Measurements from ENCODE around the gene ACSS2.

Gene ACSS2

GRCh38 chr20:34921436-34921835 lies 45.0 kb downstream of the ACSS2 start:
- no peak overlapping the region for H3K27ac ChIP-seq (replicated peaks)
- no peaks in the 10 kb centered on the region for H3K27me3 ChIP-seq (ENCODE audit: insufficient read depth, poor library complexity, severe bottlenecking)
- TF ChIP-seq SPI1 (IDR thresholded peaks at IDR 0.05; ENCODE audit: borderline replicate concordance, low read depth) = no peak
- no peak for TF ChIP-seq POLR2AphosphoS5 (IDR thresholded peaks at IDR 0.05; ENCODE audit: low read depth)
- TF ChIP-seq CTCF (IDR thresholded peaks at IDR 0.05; ENCODE audit: insufficient read depth, low read length) = no peak
- TF ChIP-seq, protein P1, sequence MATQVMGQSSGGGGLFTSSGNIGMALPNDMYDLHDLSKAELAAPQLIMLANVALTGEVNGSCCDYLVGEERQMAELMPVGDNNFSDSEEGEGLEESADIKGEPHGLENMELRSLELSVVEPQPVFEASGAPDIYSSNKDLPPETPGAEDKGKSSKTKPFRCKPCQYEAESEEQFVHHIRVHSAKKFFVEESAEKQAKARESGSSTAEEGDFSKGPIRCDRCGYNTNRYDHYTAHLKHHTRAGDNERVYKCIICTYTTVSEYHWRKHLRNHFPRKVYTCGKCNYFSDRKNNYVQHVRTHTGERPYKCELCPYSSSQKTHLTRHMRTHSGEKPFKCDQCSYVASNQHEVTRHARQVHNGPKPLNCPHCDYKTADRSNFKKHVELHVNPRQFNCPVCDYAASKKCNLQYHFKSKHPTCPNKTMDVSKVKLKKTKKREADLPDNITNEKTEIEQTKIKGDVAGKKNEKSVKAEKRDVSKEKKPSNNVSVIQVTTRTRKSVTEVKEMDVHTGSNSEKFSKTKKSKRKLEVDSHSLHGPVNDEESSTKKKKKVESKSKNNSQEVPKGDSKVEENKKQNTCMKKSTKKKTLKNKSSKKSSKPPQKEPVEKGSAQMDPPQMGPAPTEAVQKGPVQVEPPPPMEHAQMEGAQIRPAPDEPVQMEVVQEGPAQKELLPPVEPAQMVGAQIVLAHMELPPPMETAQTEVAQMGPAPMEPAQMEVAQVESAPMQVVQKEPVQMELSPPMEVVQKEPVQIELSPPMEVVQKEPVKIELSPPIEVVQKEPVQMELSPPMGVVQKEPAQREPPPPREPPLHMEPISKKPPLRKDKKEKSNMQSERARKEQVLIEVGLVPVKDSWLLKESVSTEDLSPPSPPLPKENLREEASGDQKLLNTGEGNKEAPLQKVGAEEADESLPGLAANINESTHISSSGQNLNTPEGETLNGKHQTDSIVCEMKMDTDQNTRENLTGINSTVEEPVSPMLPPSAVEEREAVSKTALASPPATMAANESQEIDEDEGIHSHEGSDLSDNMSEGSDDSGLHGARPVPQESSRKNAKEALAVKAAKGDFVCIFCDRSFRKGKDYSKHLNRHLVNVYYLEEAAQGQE (IDR thresholded peaks at IDR 0.05; ENCODE audit: insufficient replicate concordance, low read depth) = no peak
- TF ChIP-seq GABPA (IDR thresholded peaks at IDR 0.05; ENCODE audit: low read depth) = no peak
- DNase-seq (ENCODE audit: low read depth in 1 of 2, low spot score in 1 of 2) = no peak
- H3K4me3 ChIP-seq (replicated peaks; ENCODE audit: insufficient read depth, low read length) = no peak overlapping the region

GRCh38 chr20:34922654-34923381 lies 46.4 kb downstream of the ACSS2 start:
- TF ChIP-seq, protein P1 (IDR thresholded peaks at IDR 0.05; ENCODE audit: insufficient replicate concordance, low read depth) = no peak
- no peak for TF ChIP-seq POLR2AphosphoS5 (IDR thresholded peaks at IDR 0.05; ENCODE audit: low read depth)
- no peak for TF ChIP-seq SPI1 (IDR thresholded peaks at IDR 0.05; ENCODE audit: borderline replicate concordance, low read depth)
- Histone ChIP-seq H3K27ac (replicated peaks) (no peak overlapping the region), H3K4me3 (replicated peaks; ENCODE audit: insufficient read depth, low read length) (no peak overlapping the region), H3K27me3 (ENCODE audit: insufficient read depth, poor library complexity, severe bottlenecking) (no peaks in the 10 kb centered on the region)
- no peak for DNase-seq (ENCODE audit: low read depth in 1 of 2, low spot score in 1 of 2)

DNA sequence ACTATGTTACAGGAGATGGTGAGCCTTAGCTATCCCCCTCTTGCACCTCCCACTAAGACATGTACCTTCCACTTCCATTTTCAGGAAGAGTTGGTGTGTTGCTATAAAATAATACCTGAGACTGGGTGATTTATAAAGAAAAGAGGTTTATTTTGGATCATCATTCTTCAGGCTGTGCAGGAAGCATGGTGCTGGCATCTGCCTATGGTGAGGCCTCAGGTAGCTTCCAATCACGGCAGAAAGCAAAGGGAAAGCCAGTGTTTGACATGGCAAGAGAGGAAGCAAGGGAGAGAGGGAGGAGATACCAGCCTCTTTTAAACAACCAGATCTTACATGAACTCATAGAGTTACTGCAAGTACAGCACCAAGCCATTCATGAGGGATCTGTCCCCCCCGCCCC lies 47.0 kb downstream of the ACSS2 start:
- Histone ChIP-seq H3K27ac (replicated peaks) (no peak overlapping the region), H3K27me3 (ENCODE audit: insufficient read depth, poor library complexity, severe bottlenecking) (no peaks in the 10 kb centered on the region), H3K4me3 (replicated peaks; ENCODE audit: insufficient read depth, low read length) (no peak overlapping the region)
- no peak for DNase-seq (ENCODE audit: low read depth in 1 of 2, low spot score in 1 of 2)
- TF ChIP-seq GABPA (IDR thresholded peaks at IDR 0.05; ENCODE audit: low read depth) (no peak), CTCF (IDR thresholded peaks at IDR 0.05; ENCODE audit: insufficient read depth, low read length) (no peak), SPI1 (IDR thresholded peaks at IDR 0.05; ENCODE audit: borderline replicate concordance, low read depth) (no peak), POLR2AphosphoS5 (IDR thresholded peaks at IDR 0.05; ENCODE audit: low read depth) (no peak)
- TF ChIP-seq, protein P1 (IDR thresholded peaks at IDR 0.05; ENCODE audit: insufficient replicate concordance, low read depth) = no peak
